IMR-90 (cell line): ENCODE data around the gene TIMM44. TPM values are rescaled to one million over a fixed set of nuclear protein-coding genes. Genes with fewer than 3 reads are reported as not detected.

Experiments
- ATAC-seq: fragments of 200-7000 bp; cut with Tn5 transposase; 2 replicates; pipeline ENCODE4 v1.9.1; 2020; ENCODE audit warnings: low read depth, mild to moderate bottlenecking, moderate library complexity
- BruUV-seq: library from RNA; stranded (reverse); fragments of 400-500 nt; replicated peaks from 2 replicates; lab custom pipeline; 2021; lab: Mats Ljungman, UMichigan
- CTCF ChIA-PET: fragments of 300-600 bp; formaldehyde crosslinking; extraction: SDS; loops from one replicate; lab custom pipeline; 2021; ENCODE audit warnings: antibody characterized with exemption; lab: Yijun Ruan, JAX
- POLR2A ChIA-PET: fragments of 300-600 bp; sonication (Branson Sonifier 250); formaldehyde crosslinking; loops from one replicate; lab custom pipeline; 2022; ENCODE audit warnings: antibody characterized with exemption; ENCODE audit not compliant: unreplicated experiment; lab: Charles Lee
- DNase-seq: peaks from one replicate; pipeline ENCODE4 v3.0.0; 2013
- H2AFZ ChIP-seq: replicated peaks from 2 replicates; pipeline ENCODE3; 2013; ENCODE audit warnings: low read length, mild to moderate bottlenecking; ENCODE audit not compliant: poor library complexity
- H2AK5ac ChIP-seq: 2 replicates; pipeline ENCODE4 v1.6.1; 2013; ENCODE audit warnings: low read depth, low read length, inconsistent platforms
- H2AK9ac ChIP-seq: replicated peaks from 2 replicates; pipeline ENCODE3; 2013; ENCODE audit warnings: mild to moderate bottlenecking, low read depth, low read length, moderate library complexity; ENCODE audit not compliant: poor library complexity
- H2BK120ac ChIP-seq: 2 replicates; pipeline ENCODE4 v1.6.1; 2013; ENCODE audit warnings: low read depth, low read length, inconsistent platforms
- H2BK15ac ChIP-seq: 3 replicates; pipeline ENCODE4 v1.6.1; 2013; ENCODE audit warnings: low read depth, low read length, inconsistent platforms
- H2BK20ac ChIP-seq: 2 replicates; pipeline ENCODE4 v1.6.1; 2013; ENCODE audit warnings: low read depth, mild to moderate bottlenecking, inconsistent platforms, low read length, moderate library complexity
- H2BK5ac ChIP-seq: 2 replicates; pipeline ENCODE4 v1.6.1; 2013; ENCODE audit warnings: mild to moderate bottlenecking, low read depth, low read length, inconsistent platforms; ENCODE audit not compliant: poor library complexity, severe bottlenecking
- H3K14ac ChIP-seq: replicated peaks from 2 replicates; pipeline ENCODE4 v1.6.1; 2013; ENCODE audit warnings: low read depth, low read length, inconsistent platforms
- H3K18ac ChIP-seq: 2 replicates; pipeline ENCODE4 v1.6.1; 2013; ENCODE audit warnings: low read depth, low read length, control low read depth
- H3K23ac ChIP-seq: 2 replicates; pipeline ENCODE4 v1.6.1; 2013; ENCODE audit warnings: low read depth, low read length, inconsistent platforms
- H3K27ac ChIP-seq: 2 replicates; pipeline ENCODE4 v1.5.1; 2013; ENCODE audit warnings: mild to moderate bottlenecking, control low read depth, low read length; ENCODE audit not compliant: insufficient read depth
- H3K27me3 ChIP-seq: 2 replicates; pipeline ENCODE4 v1.6.1; 2013; ENCODE audit warnings: low read length; ENCODE audit not compliant: control insufficient read depth, insufficient read depth
- H3K36me3 ChIP-seq: 2 replicates; pipeline ENCODE4 v1.6.1; 2013; ENCODE audit warnings: low read length, mixed read lengths; ENCODE audit not compliant: control insufficient read depth, insufficient read depth
- H3K4ac ChIP-seq: 2 replicates; pipeline ENCODE4 v1.6.1; 2013; ENCODE audit warnings: low read depth, low read length, inconsistent platforms
- H3K4me1 ChIP-seq: 2 replicates; pipeline ENCODE4 v1.6.1; 2013; ENCODE audit warnings: low read length, mixed read lengths; ENCODE audit not compliant: control insufficient read depth, insufficient read depth
- H3K4me2 ChIP-seq: 2 replicates; pipeline ENCODE4 v1.6.1; 2013; ENCODE audit warnings: low read depth, mild to moderate bottlenecking, control low read depth, low read length, moderate library complexity
- H3K4me3 ChIP-seq: 2 replicates; pipeline ENCODE4 v1.5.1; 2013; ENCODE audit warnings: low read depth, mild to moderate bottlenecking, control low read depth, low read length, moderate library complexity; ENCODE audit not compliant: insufficient read depth
- H3K56ac ChIP-seq: 2 replicates; pipeline ENCODE4 v1.6.1; 2013; ENCODE audit warnings: low read length, inconsistent platforms; ENCODE audit not compliant: insufficient read depth; ENCODE audit errors: extremely low read depth
- H3K79me1 ChIP-seq, 2 experiments: 2 replicates each; pipeline ENCODE4 v1.6.1; 2013; ENCODE audit warnings: low read length in 2 of 2, inconsistent platforms in 1 of 2, low read depth in 1 of 2
- H3K9ac ChIP-seq: 2 replicates; pipeline ENCODE4 v1.6.1; 2013; ENCODE audit warnings: low read depth, low read length, control low read depth
- H3K9me1 ChIP-seq: 2 replicates; pipeline ENCODE4 v1.6.1; 2013; ENCODE audit warnings: low read length, inconsistent platforms; ENCODE audit not compliant: insufficient read depth
- H3K9me3 ChIP-seq: 2 replicates; pipeline ENCODE4 v1.6.1; 2013; ENCODE audit warnings: low read length; ENCODE audit not compliant: control insufficient read depth, insufficient read depth
- H4K20me1 ChIP-seq: 2 replicates; pipeline ENCODE4 v1.6.1; 2013; ENCODE audit warnings: low read length, inconsistent platforms; ENCODE audit not compliant: insufficient read depth
- H4K5ac ChIP-seq: 2 replicates; pipeline ENCODE4 v1.6.1; 2013; ENCODE audit warnings: mild to moderate bottlenecking, low read depth, low read length, control low read depth
- H4K8ac ChIP-seq, 2 experiments: 2 replicates each; pipeline ENCODE4 v1.6.1; 2013; ENCODE audit warnings: low read depth in 2 of 2, low read length in 2 of 2, control low read depth in 1 of 2, inconsistent platforms in 1 of 2
- H4K91ac ChIP-seq: 2 replicates; pipeline ENCODE4 v1.6.1; 2013; ENCODE audit warnings: low read depth, low read length, inconsistent platforms; ENCODE audit not compliant: insufficient read depth
- BHLHE40 ChIP-seq: fragments of 150-350 bp; IDR thresholded peaks from 2 replicates; pipeline ENCODE4 v1.6.1; 2016; ENCODE audit warnings: mild to moderate bottlenecking, low read depth, low read length
- CEBPB ChIP-seq: IDR thresholded peaks from 2 replicates; pipeline ENCODE4 v1.6.1; 2012; ENCODE audit warnings: low read depth, low read length, improper control_type of control experiment
- MAFK ChIP-seq: IDR thresholded peaks from 2 replicates; pipeline ENCODE4 v1.6.1; 2012; ENCODE audit warnings: low read depth, low read length, improper control_type of control experiment
- RAD21 ChIP-seq: IDR thresholded peaks from 2 replicates; pipeline ENCODE4 v1.6.1; 2012; ENCODE audit warnings: low read length, improper control_type of control experiment
- RFX5 ChIP-seq: IDR thresholded peaks from 2 replicates; pipeline ENCODE4 v1.8.0; 2012; ENCODE audit warnings: low read depth, mild to moderate bottlenecking, low read length, moderate library complexity
- WGBS, 2 experiments: methylation state at CpG; one replicate each; pipeline versions ENCODE4 v1.1.5 to v1.1.7; 2013; ENCODE audit warnings: missing lambda C conversion rate in 2 of 2; ENCODE audit not compliant: insufficient read length in 1 of 2; ENCODE audit errors: extremely low coverage in 2 of 2; 5-methylcytosine and 5-hydroxymethylcytosine counted together
- dilution Hi-C: fragments of 300-500 bp; cut with HindIII; formaldehyde crosslinking; loops from one replicate; pipeline ENCODE4 v1.14.3; 2018; ENCODE audit warnings: low sequenced_read_pairs; ENCODE audit not compliant: unreplicated experiment
- in situ Hi-C: fragments of 300-500 bp; cut with MboI; formaldehyde crosslinking; loops from 3 replicates; pipeline ENCODE4 v1.14.3; 2019; ENCODE audit warnings: low sequenced_read_pairs, inconsistent platforms, mixed read lengths
- intact Hi-C: fragments of 100-400 bp; cut with micrococcal nuclease; formaldehyde crosslinking; loops from 2 replicates; pipeline ENCODE4 v1.10.0; 2022
- polyA plus RNA-seq, 3 experiments: library from polyadenylated mRNA; depleted of rRNA; stranded (reverse); fragments of >200 nt; gene quantifications; 2 replicates each; pipeline ENCODE4 v1.2.3, GENCODE V29; 2012; ENCODE audit warnings: low replicate concordance in 1 of 3
- total RNA-seq: library from RNA; depleted of rRNA; stranded (reverse); fragments of >200 nt; gene quantifications from 2 replicates; pipeline ENCODE4 v1.2.3, GENCODE V29; 2012

Gene TIMM44
- total and polyA plus RNA-seq, 2 of the 4 experiments (the other 2 are of a cell fraction): 37.6 to 52.3 TPM

DNA sequence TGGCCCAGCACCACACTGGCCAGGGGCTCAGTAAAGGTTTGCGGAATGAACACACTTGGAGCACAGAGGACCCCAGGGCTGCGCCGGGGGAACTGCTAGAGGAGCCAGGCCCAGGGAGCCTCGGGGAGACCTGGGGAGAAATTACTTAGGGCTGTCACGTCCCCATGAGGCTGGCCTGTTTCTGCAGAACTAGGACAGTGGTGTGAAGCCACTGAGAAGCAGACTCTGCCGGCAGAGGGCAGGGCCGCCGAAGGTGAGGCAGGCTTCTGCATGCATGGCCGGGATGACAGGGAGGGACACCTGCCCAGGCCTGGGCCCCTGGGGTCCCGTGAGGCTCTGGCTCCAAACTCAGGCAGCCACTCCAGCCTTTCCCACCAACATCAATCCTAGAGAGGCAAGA is 35.5 kb upstream of the TIMM44 start:
- Histone ChIP-seq H3K27me3 (no peaks in the 10 kb centered on the region), H2BK20ac (no peak overlapping the region), H2BK5ac (no peak overlapping the region), H2AK9ac (no peak overlapping the region), H3K4me2 (no peak overlapping the region), H3K9me3 (no peaks in the 10 kb centered on the region), H3K4me3 (no peak overlapping the region), H4K5ac (no peak overlapping the region), H3K36me3 (peaks cover 69% of the 10 kb centered on the region), H3K56ac (no peak overlapping the region), H4K20me1 (peaks cover 86% of the 10 kb centered on the region), H3K14ac (no peak overlapping the region), H2AK5ac (no peak overlapping the region), H2BK120ac (no peak overlapping the region), H4K8ac (no peak overlapping the region), H3K23ac (no peak overlapping the region), H3K9ac (no peak overlapping the region), H3K27ac (no peak overlapping the region), H3K9me1 (0 out of 2 replicates have a peak, but pooled peaks cover 2% of the 10 kb centered on the region), H3K79me1 (peaks cover 36 to 59% of the 10 kb centered on the region in 2 experiments), H2BK15ac (no peak overlapping the region), H2AFZ (no peak overlapping the region), H4K91ac (no peak overlapping the region), H3K18ac (no peak overlapping the region), H3K4me1 (no peaks in the 10 kb centered on the region), H3K4ac (no peak overlapping the region)
- WGBS, 2 experiments: 93% methylated on average over 7 of the region's 10 CpGs; no CpG with 5 or more reads in 1 of the 2 experiments
- dilution Hi-C loops: no loop called here
- BruUV-seq: no TSS peak
- TF ChIP-seq CEBPB (no peak), BHLHE40 (no peak), RAD21 (no peak), MAFK (no peak), RFX5 (no peak)
- POLR2A ChIA-PET: no interaction called here
- intact Hi-C loops: no loop called here
- DNase-seq (no peak), ATAC-seq (no peak)
- in situ Hi-C loops: loop anchor here (10.0 kb wide), 1 partner anchor 276 kb away; no protein-coding TSS in a partner anchor
- CTCF ChIA-PET: no interaction called here
